ENCODE results near the gene AKNA.

The AKNA gene

GRCh38 chr9:114362394-114362793 is 25.4 kb downstream of the AKNA start:
- FAIRE-seq (no peak), DNase-seq (ENCODE audit: insufficient read length, low spot score) (no peak)
- no peak for TF ChIP-seq POLR2A (IDR thresholded peaks at IDR 0.05; ENCODE audit: low read depth, low read length)

GRCh38 chr9:114361542-114361941 is 26.2 kb downstream of the AKNA start:
- FAIRE-seq (no peak), DNase-seq (ENCODE audit: insufficient read length, low spot score) (no peak)
- no peak for TF ChIP-seq POLR2A (IDR thresholded peaks at IDR 0.05; ENCODE audit: low read depth, low read length)

GRCh38 chr9:114359801-114360200 is 28.0 kb downstream of the AKNA start:
- no peak for FAIRE-seq
- no peak for TF ChIP-seq POLR2A (IDR thresholded peaks at IDR 0.05; ENCODE audit: low read depth, low read length)
- DNase-seq (ENCODE audit: insufficient read length, low spot score), result no peak

- DNase-seq (ENCODE audit: insufficient read length, low spot score) (no peak), FAIRE-seq (no peak)
- TF ChIP-seq POLR2A (IDR thresholded peaks at IDR 0.05; ENCODE audit: low read depth, low read length), result no peak
Observed at GRCh38 chr9:114357911-114358328, 29.9 kb downstream of the AKNA start.

- DNase-seq (ENCODE audit: insufficient read length, low spot score), result no peak
Observed at GRCh38 chr9:114357360-114357759, 30.4 kb downstream of the AKNA start.

DNA sequence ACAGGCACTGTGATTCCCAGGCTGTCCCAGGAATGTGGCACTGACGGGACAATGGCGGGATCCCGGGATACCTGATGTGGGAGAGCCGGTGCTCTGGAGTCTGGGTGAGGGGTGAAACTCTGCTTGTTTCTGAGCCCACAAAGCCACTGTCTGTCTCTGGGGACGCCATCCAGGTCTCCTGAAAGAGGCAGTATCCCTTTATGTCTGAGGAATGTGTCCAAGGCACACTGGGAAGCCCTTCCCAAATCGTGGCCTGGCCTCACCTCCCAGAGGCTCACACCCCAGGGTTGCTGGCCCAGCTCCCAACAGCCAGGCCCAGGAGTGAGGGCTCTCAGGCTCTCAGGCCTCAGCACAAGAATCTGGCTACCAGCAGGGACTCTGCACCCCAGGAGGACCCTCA is 31.0 kb downstream of the AKNA start:
- no peak for TF ChIP-seq POLR2A (IDR thresholded peaks at IDR 0.05; ENCODE audit: low read depth, low read length)
- DNase-seq (ENCODE audit: insufficient read length, low spot score) (no peak), FAIRE-seq (no peak)

More at GRCh38 chr9:114357360-114357759, 30.4 kb downstream of the AKNA start:
- no peak for FAIRE-seq
- no peak for TF ChIP-seq POLR2A (IDR thresholded peaks at IDR 0.05; ENCODE audit: low read depth, low read length)

DNA sequence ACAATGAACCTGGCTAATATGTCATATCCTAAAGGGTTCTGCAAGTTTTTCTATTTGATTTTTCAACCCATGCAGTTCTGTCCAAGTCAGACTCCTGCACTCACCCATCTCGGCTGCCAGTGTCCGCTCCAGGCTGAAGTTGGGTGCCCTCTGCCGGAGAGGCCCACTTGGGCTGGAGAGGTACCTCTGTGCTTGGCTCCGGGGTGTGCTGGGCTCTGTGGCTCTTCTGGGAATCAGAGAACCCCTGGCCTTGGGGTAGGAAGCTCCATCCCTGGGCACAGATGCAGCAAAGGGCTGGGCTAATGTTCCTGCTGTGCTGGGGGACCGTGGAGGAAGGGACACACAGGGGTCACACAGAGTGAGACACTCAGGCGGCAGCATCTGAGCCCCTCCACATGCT is 32.0 kb downstream of the AKNA start:
- no peak for FAIRE-seq

DNA sequence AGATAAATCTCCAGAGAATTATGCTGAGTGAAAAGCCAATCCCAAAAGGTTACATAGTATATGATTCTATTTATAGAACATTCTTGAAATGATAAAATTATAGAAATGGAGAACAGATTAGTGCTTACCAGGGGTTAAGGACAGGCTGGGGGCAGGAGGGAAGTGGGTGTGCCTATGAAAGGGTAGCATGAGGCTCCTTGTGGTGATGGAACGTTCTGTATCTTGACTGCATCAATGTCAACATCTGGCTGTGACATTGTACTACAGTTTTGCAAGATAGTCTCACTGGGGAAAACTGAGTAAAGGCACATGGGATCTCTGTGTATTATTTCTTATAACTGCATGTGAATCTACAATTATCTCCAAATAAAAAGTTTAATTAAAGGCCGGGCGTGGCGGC is 35.9 kb downstream of the AKNA start:
- TF ChIP-seq POLR2A (IDR thresholded peaks at IDR 0.05; ENCODE audit: low read depth, low read length), result no peak
- FAIRE-seq (no peak), DNase-seq (ENCODE audit: insufficient read length, low spot score) (no peak)

More for the DNA sequence above, 32.0 kb downstream of the AKNA start:
- DNase-seq (ENCODE audit: insufficient read length, low spot score), result no peak
- TF ChIP-seq POLR2A (IDR thresholded peaks at IDR 0.05; ENCODE audit: low read depth, low read length), result no peak

GRCh38 chr9:114350636-114351401 is 37.0 kb downstream of the AKNA start:
- TF ChIP-seq POLR2A (IDR thresholded peaks at IDR 0.05; ENCODE audit: low read depth, low read length), result no peak
- DNase-seq (ENCODE audit: insufficient read length, low spot score), result no peak
- FAIRE-seq, result no peak

DNA sequence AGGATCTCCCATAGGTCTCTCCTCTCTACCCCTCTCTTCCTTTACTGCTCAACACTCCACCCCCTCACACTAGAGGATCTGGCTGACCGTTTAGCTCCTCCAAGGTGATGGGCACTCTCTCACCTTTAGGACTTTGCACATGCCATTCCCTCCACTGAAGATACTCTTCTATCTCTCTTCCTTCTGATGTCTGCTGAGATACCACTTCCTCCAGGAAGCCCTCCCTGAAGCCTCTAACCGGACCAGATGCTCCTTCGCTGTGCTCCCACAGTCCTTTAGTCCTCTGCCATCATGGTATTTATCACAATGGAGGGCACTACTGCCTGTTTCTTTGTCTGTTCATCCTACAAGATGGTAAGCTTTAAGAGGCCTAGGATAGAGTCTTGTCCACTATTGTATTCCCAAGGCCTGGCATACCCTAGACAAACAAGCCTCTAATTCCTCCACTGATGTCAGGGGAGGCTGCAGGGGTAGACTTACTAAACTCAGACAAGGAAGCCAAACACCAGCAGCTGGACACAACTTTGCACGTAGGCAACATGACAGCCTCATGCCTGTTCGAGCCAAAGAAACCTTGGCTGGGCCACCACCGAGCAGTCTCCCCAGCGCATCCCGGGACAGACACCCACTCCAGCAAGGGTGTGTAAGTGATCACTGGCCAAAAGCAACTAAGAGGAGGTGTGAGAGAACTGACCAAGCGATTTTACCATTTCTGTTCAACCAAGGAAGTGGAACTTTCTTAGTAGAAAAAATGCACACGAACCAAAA is 37.9 kb downstream of the AKNA start:
- no peak for FAIRE-seq
- DNase-seq (ENCODE audit: insufficient read length, low spot score), result no peak
- no peak for TF ChIP-seq POLR2A (IDR thresholded peaks at IDR 0.05; ENCODE audit: low read depth, low read length)

DNA sequence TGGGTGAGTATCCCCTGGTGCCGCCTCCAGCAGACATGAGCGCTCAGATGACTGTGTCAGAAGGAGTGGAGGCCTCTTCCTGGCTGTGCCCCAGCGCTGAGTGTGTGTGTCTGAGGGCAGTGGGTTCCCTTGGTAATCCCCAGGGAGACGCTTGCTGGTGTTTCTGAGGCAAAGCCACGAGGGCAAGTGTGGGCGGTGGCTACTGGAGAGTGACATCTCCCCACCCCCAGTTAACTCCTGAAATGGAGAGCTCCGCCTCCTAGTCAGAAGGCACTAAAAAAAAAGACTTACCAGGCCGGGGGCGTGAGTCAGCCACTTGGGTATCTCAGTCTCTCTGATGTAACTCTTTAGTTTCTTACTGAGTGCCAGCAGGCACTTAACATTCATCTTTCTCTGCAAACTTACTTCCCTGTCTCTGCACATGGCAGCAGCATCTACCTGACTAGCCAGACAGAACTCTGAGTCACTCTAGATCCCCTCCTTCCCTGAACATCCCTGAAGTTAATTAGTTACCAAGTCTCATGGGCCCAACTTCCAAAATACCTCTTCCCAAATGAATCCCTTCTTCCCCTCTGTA is 38.8 kb downstream of the AKNA start:
- TF ChIP-seq POLR2A (IDR thresholded peaks at IDR 0.05; ENCODE audit: low read depth, low read length), result no peak
- DNase-seq (ENCODE audit: insufficient read length, low spot score) (peak; percentile 90), FAIRE-seq (peak; percentile 99)

- FAIRE-seq (no peak), DNase-seq (ENCODE audit: insufficient read length, low spot score) (no peak)
Observed at GRCh38 chr9:114348261-114348905, 39.4 kb downstream of the AKNA start.

DNA sequence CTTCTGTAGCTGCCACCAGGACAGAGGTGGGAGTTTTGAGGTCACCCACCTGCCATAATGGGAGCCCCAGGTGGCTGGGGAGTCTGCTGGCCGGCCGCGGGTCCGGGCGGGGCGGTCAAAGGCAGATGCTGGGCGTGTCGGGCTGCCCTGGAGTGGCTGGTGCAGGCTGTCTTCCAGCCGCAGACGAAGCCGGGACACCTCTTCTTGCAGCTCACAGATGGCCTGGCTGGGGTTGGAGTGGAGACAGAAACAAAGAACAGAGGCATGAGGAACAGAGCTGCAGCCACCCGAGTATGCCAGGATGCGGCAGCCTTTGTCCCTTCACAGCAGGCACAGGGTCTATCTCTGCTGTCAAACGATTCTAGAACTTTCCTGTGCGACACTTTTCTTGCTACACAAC is 40.1 kb downstream of the AKNA start:
- FAIRE-seq, result no peak
- TF ChIP-seq POLR2A (IDR thresholded peaks at IDR 0.05; ENCODE audit: low read depth, low read length), result no peak
- DNase-seq (ENCODE audit: insufficient read length, low spot score), result no peak

More at GRCh38 chr9:114348261-114348905, 39.4 kb downstream of the AKNA start:
- no peak for TF ChIP-seq POLR2A (IDR thresholded peaks at IDR 0.05; ENCODE audit: low read depth, low read length)

DNA sequence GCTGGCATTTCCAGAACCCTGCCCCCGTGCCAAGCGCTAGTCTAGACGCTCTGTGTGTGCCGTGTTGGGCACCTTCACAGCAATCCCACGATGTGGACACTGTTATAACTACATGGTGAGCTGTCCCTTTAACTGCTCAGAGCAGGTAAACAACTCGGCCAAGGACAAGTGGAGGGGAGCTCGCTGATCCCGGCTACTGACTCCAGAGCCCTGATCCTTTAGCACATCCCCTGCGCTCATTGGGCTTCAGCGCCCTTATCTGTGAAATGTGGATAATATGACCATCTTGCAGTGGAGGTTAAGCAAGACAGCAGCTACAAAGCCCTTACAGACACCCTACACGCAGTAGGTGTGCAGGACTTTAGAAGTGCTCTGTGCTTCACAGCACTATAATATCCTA is 41.6 kb downstream of the AKNA start:
- no peak for TF ChIP-seq POLR2A (IDR thresholded peaks at IDR 0.05; ENCODE audit: low read depth, low read length)
- FAIRE-seq, result no peak
- DNase-seq (ENCODE audit: insufficient read length, low spot score), result no peak
